Activated T-helper 1 cell treated with Interleukin-2 at 50 U/mL for 16 hours (primary cell): Measurements from ENCODE around the gene ZNF582.

Experiments used
- DNase-seq: peaks from one replicate; pipeline ENCODE4 v3.0.0-alpha.2; 2020; ENCODE audit warnings: low read depth

ZNF582 gene

DNA sequence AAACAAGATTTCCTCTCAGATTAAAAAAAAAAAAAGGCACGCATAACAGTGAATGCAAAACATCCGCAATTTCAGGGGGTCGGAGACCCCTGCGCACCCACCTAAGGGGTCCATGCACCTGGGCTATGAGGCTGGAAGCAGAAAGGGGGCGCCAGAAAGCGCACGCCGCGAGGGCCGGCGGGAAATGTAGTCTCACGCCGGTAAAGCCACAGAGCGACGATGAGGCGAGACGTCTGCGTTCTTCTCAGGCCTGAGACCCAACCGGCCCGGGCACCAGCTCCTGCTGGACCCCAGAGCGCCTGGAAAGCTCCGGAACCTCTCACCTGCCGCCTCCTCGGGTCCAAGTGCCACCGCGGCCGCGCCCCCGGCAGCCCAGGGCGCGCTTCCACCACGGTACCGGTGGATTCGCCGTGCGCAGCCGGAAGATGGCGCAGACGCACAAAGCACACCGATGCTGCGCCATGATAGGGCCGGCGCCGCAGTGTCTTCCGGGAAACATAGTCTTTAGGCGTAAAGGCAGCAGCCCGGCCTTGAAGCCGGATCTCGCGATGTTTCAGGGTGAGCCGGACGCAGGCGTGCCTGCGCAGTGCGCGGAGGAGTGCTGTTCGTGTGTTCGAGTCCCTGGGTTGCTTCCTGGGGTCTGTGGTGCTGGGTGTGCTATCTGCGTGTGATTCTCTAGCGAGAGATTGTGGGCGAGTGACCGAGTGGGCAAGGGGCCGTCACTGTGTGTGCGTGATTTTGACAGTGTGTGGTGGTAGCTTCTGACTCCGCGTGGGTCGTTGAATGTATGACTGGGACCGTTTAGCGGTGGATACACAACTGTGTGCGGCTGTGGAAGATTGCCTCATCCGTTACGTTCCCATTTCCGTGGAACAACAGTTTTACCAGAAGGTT lies at the start of gene ZNF582:
ZNF582 (minus strand) TSS at position 416 of the 894 bp plus-strand sequence. CDS start 1,782 bp downstream, outside the sequence.
- peak; percentile 81 for DNase-seq

DNA sequence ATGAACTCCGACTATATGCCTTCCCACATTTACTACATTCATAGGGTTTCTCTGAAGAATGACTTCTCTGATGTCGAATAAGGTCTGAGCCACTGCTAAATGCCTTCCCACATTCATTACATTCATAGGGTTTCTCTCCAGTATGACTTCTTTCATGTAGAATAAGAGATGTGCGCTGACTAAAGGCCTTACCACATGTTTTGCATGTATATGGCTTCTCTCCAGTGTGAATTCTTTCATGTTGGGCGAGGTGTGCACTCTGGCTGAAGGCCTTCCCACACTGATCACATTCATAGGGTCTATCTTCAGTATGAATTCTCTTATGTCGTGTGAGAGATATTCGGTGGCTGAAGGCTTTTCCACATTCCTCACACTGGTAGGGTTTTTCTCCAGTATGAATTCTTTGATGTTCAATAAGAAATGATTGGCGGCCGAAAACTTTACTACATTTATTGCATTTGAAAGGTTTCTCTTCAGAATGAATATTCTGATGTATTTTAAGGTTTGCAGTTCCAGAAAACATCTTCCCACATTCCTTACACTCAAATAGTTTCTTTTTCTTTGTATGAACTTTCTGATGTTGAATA lies 48.0 kb upstream of the ZNF582 start:
- DNase-seq: no peak

DNA sequence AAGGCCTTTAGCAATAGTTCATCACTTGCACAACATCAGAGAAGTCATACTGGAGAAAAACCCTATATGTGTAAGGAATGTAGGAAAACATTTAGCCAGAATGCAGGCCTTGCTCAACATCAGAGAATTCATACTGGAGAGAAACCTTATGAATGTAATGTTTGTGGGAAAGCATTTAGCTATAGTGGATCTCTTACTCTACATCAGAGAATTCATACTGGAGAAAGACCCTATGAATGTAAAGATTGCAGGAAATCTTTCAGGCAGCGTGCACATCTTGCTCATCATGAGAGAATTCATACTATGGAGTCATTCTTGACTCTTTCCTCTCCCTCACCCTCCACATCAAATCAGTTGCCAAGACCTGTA lies 30.6 kb upstream of the ZNF582 start:
- no peak for DNase-seq

DNA sequence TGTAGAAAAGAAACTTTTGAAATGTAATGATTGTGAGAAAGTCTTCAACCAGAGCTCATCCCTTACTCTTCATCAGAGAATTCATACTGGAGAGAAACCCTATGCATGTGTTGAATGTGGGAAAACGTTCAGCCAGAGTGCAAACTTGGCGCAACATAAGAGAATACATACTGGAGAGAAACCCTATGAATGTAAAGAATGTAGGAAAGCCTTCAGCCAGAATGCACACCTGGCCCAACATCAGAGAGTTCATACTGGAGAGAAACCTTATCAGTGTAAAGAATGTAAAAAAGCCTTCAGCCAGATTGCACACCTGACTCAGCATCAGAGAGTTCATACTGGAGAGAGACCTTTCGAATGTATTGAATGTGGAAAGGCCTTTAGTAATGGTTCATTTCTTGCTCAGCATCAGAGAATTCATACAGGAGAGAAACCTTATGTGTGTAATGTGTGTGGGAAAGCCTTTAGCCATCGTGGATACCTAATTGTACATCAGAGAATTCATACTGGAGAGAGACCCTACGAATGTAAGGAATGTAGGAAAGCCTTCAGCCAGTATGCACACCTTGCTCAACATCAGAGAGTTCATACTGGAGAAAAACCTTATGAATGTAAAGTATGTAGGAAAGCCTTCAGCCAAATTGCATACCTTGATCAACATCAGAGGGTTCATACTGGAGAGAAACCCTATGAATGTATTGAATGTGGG lies 30.1 kb upstream of the ZNF582 start:
- no peak for DNase-seq

DNA sequence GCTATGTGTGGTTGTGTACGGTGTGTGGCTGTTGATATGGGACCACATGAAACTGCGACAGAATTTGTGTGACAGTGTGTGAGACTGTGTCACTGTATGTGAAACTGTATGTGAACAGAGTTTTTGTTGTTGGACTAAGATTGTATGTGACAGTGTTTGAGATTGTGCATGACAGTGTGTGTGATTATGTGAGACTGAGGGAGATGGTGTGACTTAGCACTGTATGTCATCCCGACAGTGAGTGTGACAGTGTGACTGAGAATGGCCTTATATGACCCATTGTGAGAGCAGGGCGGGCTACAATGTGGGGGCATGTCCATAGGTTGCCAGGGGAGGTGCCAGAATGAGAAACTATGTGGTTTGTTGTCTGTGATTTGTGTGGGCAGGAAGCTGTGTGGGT lies 11.7 kb upstream of the ZNF582 start:
- DNase-seq: no peak

DNA sequence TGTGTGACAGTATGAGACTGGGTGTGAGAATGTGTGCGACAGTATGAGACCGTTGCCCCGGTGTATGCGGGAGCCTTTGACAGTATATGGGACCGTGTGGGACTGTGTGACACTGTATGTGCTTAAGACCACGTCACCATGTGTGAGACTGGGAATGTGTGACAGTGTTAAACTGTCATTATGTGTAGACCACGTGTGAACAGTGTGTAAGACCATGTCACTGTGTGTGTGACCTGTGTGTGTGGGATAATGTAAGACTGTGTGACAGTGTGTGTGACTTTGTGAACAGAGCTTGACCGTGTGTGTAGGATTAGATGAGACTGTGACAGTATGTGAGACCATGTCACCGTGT lies 11.3 kb upstream of the ZNF582 start:
- DNase-seq: no peak

DNA sequence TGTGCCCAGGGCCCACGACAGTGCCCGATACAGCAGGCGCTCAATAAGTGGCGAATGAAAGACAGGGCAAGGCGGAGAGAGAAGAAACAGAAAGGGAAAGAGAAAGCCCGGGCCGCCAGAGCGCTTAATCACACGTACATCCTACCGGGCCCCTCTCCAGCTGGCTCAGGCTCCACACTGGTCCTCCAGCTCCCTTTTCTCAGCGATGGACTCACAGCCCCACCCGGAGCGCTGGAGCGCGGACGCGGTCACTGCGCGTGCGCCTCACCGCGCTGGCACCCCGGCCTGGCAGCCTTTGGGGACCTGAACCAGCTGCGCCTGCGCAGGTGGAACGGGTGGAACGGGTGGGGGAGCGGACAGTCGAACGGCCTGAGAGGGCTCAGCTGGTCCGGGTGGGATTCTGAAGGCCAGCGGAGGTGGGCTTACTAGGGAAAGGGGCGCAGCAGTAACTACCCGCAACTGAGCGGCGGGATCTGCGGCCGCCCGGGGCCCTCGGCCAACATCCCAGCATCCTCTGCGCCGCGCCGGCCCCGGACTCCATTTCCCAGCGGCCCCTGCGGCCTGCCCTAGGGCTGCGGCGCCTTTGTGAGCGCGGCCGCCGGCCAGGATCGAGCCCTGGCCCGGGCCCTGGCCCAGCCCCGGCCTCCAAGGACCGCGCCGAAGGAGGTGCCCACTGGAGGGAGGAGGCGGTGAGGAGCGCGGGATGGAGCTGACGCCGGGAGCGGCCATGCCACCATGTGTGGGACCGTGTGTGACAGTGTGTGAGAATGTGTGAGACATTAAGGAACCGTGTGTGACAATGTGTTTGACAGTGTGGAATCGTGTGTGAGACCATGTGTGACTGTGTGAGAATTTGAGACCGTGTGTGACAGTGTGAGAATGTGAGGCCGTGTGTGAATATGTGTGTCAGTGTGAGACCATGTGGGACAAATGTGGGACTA lies 10.7 kb upstream of the ZNF582 start, which contains the start of gene ZNF583:
ZNF583 (plus strand) TSS at position 569 of the 941 bp plus-strand sequence. CDS start 2,783 bp downstream, outside the sequence.
- peak; percentile 84 for DNase-seq

DNA sequence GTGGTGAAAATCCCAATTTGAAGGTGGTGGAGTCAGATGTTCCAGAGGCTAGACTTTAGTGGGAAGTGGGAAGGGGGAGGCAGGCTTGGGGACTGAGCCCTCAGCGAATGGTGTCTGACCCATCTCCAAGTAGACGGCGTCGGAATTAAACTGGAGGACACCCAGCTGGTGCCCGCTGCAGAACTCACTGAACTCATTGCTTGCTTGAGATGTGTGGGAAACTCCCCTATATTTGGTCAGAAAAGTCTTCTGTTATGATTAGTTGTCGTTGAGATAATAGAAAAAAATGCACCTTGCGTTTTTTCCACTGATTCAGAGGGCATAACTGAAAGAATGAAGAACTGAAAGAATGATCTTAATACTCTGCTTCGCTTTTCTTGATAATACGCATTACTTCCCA lies 9.9 kb upstream of the ZNF582 start:
- no peak for DNase-seq

DNA sequence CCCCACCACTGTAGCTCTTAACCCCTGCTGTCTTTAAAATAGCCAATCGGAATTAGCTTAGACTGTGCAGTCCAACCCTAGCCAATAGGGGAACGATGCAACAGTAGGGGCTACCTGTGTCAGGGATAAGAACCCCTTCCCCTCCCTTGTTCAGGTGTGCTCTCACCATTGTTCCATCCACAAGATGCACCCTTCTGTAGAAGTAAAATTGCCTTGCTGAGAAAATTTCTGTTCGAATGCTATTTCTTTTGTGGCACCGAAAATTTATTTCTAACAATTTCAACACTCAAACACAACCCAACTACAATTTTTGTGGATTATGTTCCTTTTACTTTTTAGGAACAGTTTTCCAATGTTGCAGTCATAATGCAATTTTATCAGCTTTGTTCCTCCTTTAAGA lies 7.2 kb upstream of the ZNF582 start:
- no peak for DNase-seq

DNA sequence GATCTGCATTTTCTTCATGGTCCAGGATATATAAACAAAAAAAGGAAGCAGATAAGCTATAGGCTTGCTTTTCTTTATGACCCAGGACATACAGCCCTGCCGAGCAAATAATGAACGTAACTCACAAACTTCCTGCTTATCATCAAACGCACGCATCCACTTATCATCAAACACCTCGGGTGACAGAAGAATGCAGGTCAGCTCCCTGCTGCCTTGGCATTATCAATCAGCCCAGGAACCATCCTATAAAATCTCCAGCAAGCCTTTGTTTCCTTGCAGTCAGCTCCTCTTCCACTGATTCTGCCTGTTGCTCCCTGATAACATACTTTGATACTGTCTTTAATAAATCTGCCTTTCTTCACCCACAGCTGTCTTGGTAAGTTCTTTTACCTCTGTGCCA lies 5.5 kb upstream of the ZNF582 start:
- DNase-seq: no peak

DNA sequence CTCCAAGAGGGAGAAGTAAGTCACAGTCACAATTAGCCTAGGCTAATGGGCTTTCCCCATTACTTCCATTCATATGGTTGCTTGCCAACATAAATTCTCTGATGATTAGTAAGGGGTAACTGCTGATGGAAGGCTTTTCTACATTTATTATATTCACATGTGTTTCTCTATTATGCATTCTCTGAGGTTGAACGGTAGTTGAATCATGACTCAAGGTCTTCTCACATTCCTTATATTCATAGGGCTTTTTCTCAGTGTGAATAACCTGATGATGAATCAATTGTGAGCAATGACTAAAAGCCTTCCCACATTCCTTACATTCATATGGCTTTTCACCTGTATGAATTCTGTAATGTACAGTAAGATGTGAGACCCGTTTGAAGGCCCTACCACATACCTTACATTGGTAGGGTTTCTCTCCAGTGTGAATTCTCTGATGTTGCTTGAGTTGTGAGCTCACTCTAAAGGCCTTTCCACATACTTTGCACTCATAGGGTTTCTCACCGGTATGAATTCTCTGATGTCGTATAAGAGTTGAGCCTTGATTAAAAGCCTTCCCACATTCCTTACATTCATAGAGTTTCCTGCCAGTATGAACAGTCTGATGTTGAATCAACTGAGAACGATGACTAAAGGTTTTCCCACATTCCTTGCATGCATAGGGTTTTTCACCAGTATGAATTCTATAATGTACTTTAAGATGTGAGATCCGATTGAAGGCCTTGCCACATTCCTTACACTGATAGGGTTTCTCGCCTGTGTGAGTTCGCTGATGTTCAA lies 9.3 kb downstream of the ZNF582 start:
- DNase-seq: no peak

DNA sequence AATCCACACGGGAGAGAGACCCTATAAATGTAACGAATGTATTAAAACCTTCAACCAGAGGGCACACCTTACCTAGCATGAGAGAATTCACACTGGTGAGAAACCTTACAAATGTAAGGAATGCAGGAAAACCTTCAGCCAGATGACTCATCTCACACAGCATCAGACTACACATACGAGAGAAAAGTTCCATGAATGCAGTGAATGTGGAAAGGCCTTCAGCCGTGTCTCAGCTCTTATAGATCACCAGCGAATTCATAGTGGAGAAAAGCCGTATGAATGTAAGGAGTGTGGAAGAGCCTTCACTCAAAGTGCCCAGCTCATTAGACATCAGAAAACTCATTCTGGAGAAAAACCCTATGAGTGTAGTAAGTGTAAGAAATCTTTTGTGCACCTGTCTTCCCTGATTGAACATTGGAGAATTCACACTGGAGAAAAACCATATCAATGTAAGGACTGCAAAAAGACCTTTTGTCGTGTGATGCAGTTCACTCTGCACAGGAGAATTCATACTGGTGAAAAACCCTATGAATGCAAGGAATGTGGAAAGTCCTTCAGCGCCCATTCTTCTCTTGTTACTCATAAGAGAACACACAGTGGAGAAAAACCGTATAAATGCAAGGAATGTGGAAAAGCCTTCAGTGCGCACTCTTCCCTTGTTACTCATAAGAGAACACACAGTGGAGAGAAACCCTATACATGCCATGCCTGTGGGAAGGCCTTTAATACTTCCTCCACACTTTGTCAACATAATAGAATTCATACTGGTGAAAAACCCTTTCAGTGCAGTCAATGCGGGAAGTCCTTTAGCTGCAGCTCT lies 16.0 kb downstream of the ZNF582 start:
- no peak for DNase-seq

DNA sequence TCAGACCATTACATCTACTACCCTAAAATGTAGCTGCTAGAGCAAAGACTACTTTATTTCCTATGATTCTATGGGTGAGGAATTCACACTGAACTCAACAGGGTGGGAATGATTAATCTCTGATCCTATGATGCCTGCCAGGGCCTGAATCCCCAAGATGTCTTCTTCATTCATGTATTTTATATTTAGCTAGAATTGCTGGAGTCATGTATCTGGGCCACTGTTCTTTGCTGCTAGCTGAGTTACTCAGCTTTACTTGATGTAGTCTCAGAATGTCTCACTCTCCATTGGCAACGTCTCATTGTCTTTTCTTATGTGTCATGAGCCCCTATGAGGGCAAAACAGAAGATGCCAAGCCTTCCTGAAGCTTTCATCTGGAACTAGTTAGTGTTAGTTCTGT lies 21.1 kb downstream of the ZNF582 start:
- no peak for DNase-seq

DNA sequence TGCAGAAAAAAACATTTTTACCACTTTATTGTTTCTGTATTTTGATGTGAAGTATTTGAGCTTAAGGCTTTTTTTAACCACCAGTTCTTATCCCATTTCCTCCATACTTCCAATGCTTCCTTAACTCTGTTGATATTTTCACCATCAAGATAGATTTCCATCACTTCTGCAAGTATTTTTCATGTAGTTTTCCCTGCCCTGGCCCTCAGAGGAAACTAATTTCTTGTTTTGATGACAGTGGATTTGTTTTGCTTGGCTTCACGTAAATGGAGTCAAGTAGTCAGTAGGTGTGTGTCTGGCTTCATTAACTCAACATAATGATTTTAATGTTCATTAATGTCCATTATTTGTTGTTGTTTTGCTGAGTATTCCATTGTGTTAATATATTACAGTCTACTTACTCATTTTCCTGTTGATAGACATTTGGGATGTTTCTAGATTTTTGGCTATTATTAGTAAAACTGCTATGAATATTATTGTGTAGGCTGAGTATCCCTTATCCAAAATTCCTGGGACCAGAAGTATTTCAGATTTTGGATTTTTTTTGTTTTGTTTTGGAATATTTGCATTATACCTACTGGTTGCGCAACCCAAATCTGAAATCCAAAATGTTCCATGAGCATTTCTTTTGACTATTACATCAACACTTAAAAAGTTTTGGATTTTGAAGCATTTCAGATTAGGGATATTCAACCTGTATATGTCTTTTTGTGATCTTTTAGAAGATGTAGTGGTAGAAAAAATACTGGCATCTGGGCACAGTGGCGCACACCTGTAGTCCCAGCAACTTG lies 23.3 kb downstream of the ZNF582 start:
- DNase-seq: no peak

DNA sequence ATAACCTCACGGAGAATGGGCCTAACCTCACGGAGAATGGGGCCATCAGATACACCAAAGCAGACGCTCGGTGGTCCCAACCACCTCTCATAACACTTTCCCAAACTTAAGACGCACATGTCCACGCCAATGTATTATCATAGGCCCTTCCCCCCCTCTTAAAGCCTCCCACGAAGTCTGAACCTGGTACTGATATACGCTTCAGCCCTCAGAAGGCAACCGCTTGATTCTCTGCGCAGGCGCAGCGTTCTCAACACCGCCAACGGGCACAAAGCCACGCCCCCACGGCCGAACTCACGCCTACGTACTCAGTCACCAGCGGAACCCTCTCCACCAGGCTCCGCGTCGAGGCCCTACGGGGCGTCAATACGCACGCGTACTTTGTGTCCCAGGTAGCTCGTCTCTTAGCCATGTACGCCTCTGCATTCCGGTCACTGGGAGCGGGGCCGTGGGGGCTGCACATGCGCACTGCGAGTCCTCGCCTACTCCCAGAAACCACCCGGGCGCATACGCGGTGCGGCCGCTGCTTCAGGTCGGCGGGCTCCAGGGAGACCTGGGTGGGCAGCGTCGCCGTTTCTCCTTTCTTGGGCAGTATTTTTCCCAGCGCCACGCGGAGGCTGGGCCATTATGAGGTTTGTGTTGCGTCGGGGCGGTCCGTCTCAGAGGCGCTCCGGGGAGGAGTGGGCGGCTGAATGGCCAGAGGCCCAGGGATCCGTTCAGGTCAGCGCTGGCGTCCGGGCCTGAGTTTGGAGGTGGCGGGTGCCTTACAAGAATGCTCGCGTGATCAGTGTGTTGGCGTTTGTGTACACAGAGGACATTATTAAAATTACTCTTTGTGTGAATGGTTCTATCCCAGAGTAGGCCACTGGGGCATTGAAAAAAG lies 25.3 kb downstream of the ZNF582 start:
- DNase-seq: peak; percentile 49

DNA sequence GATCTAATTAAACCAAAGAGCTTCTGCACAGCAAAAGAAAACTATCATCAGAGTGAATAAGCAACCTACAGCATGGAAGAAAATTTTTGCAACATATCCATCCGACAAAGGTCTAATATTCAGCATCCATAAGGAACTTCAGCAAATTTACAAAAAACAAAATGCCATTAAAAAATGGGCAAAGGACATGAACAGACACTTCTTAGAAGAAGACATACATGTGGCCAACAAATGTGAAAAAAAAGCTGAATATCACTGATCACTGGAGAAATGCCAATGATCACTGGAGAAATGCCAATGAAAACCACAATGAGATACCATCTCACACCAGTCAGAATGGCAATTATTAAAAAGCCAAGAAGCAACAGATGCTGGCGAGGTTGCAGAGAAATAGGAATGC lies 32.5 kb downstream of the ZNF582 start:
- DNase-seq: no peak

DNA sequence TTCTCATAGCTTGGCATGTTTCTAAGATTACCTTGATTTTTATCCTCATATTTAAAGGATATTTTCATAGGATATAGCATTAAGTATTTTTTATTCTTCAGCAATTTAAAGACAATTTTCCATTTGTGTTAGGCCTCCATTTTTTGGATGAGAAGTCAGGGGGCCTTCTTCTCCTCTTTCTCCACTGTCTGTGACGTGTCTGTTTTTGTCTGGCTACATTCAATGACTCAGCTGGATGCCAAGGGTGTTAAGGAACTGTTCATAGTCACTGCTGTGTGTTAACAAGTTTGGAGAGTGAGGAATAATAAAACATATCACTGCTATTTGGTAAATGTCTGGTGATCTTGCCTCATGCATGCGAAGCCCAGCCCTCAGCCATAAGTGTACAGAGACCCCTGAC lies 36.4 kb downstream of the ZNF582 start:
- DNase-seq: no peak

DNA sequence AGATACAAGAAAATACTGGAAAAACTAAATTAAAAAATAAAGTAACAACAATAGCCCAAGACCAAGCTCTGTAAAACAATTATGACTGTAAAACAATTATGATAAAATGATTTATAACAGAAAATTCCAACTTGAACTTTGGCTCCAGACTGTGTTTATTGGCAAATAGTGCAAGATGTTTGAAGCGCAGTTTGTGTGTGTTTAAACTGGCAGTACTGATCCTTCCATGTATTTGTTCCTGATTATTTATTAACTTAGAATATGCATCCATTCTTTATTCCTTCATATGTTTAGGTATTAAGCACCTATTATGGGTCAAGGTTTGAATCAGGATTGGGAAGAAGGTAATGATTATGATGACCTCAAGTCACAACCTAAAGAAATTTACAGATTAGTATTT lies 37.8 kb downstream of the ZNF582 start:
- DNase-seq: no peak
